ENCODE data around the gene AADACL4. TPM values are rescaled to one million over a fixed set of nuclear protein-coding genes. Genes with fewer than 3 reads are reported as not detected.

AADACL4 gene
- total and polyA plus RNA-seq, 11 donors = not detected

DNA sequence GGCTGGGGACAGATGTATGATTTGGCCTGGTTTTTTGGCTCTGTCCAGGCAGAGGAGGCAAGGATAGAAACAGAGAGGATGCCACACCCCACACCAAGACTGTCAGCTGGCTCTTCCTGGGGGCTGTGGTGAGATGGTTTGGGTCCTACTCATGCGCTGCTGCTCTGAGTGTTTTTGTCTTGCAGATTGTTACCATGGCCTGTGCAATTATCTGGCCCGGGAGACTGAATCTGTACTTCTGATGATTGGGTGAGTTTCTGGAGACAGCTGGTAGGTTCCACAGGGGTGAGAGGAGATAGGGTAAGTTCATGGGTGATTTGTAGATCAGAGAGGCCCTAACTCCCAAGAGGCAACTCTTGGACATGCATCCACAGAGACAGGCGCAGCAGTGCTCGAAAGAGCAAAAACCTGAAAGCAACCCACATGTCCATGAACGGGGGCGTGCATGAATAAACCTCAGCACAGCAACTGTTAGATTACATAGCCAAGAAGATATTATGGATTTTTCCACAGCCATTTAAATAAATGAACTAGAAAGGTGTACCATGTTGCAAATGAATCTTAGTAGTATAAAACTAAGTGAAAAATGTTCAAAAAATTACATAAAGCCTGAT is 17.8 kb downstream of the AADACL4 start:
- WGBS, 4 donors = 74 to 94% (median 80%) methylated on average over 4 to 6 of the region's 6 CpGs
- H3K27me3 ChIP-seq = no peaks in the 10 kb centered on the region
- TF ChIP-seq CTCF (IDR thresholded peaks at IDR 0.05) (no peak), POLR2A (IDR thresholded peaks at IDR 0.05) (no peak)
- DNase-seq (no peak), ATAC-seq (no peak)
- no peak overlapping the region for H3K4me3 ChIP-seq
- H3K4me1 ChIP-seq = peaks cover 0 to 6% (median 1%) of the 10 kb centered on the region in 12 donors
- no peak overlapping the region for H3K27ac ChIP-seq
- H3K36me3 ChIP-seq = no peaks in the 10 kb centered on the region
- intact Hi-C loops (cut with DNase I) = loop anchor here in 1 of 10 donors (2.0 kb wide), 1 partner anchor 349 kb away; no protein-coding TSS in a partner anchor
- H3K9me3 ChIP-seq = peaks cover 0 to 12% (median 2%) of the 10 kb centered on the region in 12 donors

DNA sequence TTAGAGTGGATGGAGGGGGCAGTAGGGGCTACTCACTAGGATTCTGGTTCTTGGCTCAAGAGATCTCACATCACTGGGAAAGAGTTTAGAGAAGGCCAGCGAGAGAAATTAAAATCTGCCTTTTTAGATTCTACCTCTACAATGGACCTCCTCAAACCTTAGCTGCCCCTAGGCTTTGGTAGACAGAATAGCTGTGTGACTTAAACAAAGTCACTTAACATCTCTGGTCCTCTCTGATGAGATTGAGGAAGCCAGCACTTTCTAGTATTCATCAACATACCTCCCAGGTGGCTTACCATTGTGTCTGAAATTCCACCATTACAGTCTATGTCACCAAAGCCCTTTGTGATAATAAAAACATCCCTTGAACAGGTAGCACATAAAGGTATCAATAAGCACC is 18.7 kb downstream of the AADACL4 start:
- ATAC-seq (no peak), DNase-seq (no peak)
- Histone ChIP-seq H3K9me3 (peaks cover 0 to 12% (median 2%) of the 10 kb centered on the region in 12 donors), H3K27ac (no peak overlapping the region), H3K27me3 (no peaks in the 10 kb centered on the region), H3K36me3 (no peaks in the 10 kb centered on the region), H3K4me3 (no peak overlapping the region), H3K4me1 (peaks cover 0 to 6% (median 1%) of the 10 kb centered on the region in 12 donors)
- intact Hi-C loops (cut with DNase I) = no loop called here
- TF ChIP-seq POLR2A (IDR thresholded peaks at IDR 0.05) = no peak
- no peak for TF ChIP-seq CTCF (IDR thresholded peaks at IDR 0.05)
- 93 to 100% (median 96%) methylated on average over 1 of the region's 1 CpG for WGBS, 4 donors

DNA sequence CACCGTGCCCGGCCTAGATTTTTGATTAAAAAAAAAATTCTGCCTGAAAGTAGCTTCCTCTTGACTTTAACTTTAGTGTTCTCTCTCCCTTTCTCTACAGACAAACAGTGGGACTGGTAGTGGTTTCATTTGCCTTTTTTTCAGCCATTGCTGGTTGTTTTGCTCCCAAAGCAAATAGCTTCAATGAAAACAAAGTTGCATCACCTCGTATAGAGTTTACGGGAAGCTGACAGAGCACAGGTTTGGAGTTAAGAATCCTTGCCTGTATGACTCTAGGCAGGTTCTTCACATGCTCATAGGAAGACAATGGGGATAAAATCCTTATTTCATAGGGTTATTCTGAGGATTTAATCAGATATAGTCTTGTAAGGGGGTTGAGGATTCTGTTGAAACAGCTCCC is 21.6 kb downstream of the AADACL4 start:
- Histone ChIP-seq H3K36me3 (no peaks in the 10 kb centered on the region), H3K4me3 (no peak overlapping the region), H3K4me1 (no peaks in the 10 kb centered on the region), H3K27ac (no peak overlapping the region), H3K9me3 (peaks cover 0 to 17% (median 3%) of the 10 kb centered on the region in 12 donors), H3K27me3 (no peaks in the 10 kb centered on the region)
- ATAC-seq (no peak), DNase-seq (no peak)
- intact Hi-C loops (cut with DNase I) = no loop called here
- TF ChIP-seq POLR2A (IDR thresholded peaks at IDR 0.05) (no peak), CTCF (IDR thresholded peaks at IDR 0.05) (no peak)
- WGBS, 4 donors = 84 to 89% (median 87%) methylated on average over 4 of the region's 4 CpGs

DNA sequence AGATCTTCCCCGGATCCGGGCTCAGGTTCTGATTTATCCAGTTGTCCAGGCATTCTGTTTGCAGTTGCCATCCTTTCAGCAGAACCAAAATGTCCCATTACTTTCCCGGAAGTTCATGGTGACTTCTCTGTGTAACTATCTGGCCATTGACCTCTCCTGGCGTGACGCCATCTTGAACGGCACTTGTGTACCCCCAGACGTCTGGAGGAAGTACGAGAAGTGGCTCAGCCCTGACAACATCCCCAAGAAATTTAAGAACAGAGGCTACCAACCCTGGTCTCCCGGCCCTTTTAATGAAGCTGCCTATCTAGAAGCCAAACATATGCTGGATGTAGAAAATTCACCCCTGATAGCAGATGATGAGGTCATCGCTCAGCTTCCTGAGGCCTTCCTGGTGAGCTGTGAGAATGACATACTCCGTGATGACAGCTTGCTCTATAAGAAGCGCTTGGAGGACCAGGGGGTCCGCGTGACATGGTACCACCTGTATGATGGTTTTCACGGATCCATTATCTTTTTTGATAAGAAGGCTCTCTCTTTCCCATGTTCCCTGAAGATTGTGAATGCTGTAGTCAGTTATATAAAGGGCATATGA is 22.4 kb downstream of the AADACL4 start:
- WGBS, 4 donors = 52 to 57% (median 56%) methylated on average over 15 of the region's 15 CpGs
- ATAC-seq (no peak), DNase-seq (no peak)
- intact Hi-C loops (cut with DNase I) = no loop called here
- Histone ChIP-seq H3K4me1 (no peaks in the 10 kb centered on the region), H3K36me3 (no peaks in the 10 kb centered on the region), H3K4me3 (no peak overlapping the region), H3K9me3 (peaks cover 0 to 17% (median 3%) of the 10 kb centered on the region in 12 donors), H3K27ac (no peak overlapping the region), H3K27me3 (no peaks in the 10 kb centered on the region)
- no peak for TF ChIP-seq POLR2A (IDR thresholded peaks at IDR 0.05)
- no peak for TF ChIP-seq CTCF (IDR thresholded peaks at IDR 0.05)

Data from heart left ventricle (tissue), 16 donors.